Effector memory CD4-positive, alpha-beta T cell (primary cell): Measurements from ENCODE around the gene NPR1.
A peak's percentile ranks its signal among the peaks of the same experiment; 100 is the strongest.
"Not testable (repeated sequence)": the region's sequence is repeated elsewhere in the genome, so short reads cannot be mapped to it uniquely, and the experiment has no call there.

Experiments
- DNase-seq, 3 donors: peaks; one replicate each; pipeline ENCODE4 v3.0.0-alpha.2; 2020
- H3K27ac ChIP-seq: 2 replicates; pipeline ENCODE4 v1.7.0; 2013; ENCODE audit warnings: mild to moderate bottlenecking, low read length, moderate library complexity; ENCODE audit not compliant: insufficient read depth, poor library complexity, severe bottlenecking
- H3K27me3 ChIP-seq: replicated peaks from 2 replicates; pipeline ENCODE4 v1.7.0; 2013; ENCODE audit warnings: mild to moderate bottlenecking, low read length; ENCODE audit not compliant: insufficient read depth, control insufficient read depth, poor library complexity, severe bottlenecking
- H3K36me3 ChIP-seq: 2 replicates; pipeline ENCODE4 v1.7.0; 2013; ENCODE audit warnings: mild to moderate bottlenecking, low read length, moderate library complexity; ENCODE audit not compliant: control insufficient read depth, insufficient read depth
- H3K4me1 ChIP-seq: 2 replicates; pipeline ENCODE4 v1.7.0; 2013; ENCODE audit warnings: low read length, mild to moderate bottlenecking; ENCODE audit not compliant: control insufficient read depth, insufficient read depth, poor library complexity, severe bottlenecking
- H3K4me3 ChIP-seq: 2 replicates; pipeline ENCODE4 v1.7.0; 2013; ENCODE audit warnings: low read length, low read depth, mild to moderate bottlenecking; ENCODE audit not compliant: insufficient read depth, poor library complexity, severe bottlenecking
- H3K9me3 ChIP-seq: 2 replicates; pipeline ENCODE4 v1.7.0; 2013; ENCODE audit warnings: mild to moderate bottlenecking, low read length, moderate library complexity; ENCODE audit not compliant: control insufficient read depth

The NPR1 gene

DNA sequence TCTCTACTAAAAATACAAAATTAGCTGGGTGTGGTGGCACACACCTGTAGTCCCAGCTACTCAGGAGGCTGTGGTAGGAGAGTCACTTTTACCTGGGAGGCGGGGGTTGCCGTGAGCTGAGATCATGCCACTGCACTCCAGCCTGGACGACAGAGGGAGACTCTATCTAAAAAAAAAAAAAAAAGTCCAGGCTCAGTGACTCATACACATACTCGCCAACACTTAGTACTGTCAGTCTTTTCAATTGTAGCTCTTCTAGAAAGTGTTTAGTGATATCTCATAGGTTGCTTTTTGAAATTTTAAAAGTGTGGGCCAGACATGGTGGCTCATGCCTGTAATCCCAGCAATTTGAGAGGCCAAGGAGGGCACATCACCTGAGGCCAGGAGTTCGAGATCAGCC is 37.7 kb downstream of the NPR1 start:
- H3K36me3 ChIP-seq, H3K27me3 ChIP-seq, H3K27ac ChIP-seq, H3K4me3 ChIP-seq, H3K4me1 ChIP-seq, DNase-seq, H3K9me3 ChIP-seq: not testable (repeated sequence)

GRCh38 chr1:153717330-153717729 is 38.8 kb downstream of the NPR1 start:
- H3K36me3 ChIP-seq = no peaks in the 10 kb centered on the region
- no peaks in the 10 kb centered on the region for H3K27me3 ChIP-seq
- no peaks in the 10 kb centered on the region for H3K9me3 ChIP-seq
- DNase-seq = no peak
- no peak overlapping the region for H3K4me3 ChIP-seq
- no peaks in the 10 kb centered on the region for H3K4me1 ChIP-seq
- no peak overlapping the region for H3K27ac ChIP-seq

DNA sequence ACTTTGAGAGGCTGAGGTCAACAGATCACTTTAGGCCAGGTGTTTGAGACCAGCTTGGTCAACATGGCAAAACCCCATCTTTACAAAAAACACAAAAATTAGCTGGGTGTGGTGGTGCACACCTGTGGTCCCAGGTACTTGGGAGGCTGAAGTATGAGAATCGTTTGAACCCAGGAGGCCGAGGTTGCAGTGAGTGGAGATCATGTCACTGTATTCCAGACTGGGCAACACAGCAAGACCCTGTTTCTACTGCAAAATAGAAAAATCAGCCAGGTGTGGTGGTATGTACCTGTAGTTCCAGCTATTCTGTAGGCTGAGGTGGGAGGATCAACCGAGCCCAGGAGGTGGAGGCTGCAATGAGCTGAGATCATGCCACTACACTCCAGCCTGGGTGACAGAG is 45.2 kb downstream of the NPR1 start:
- Histone ChIP-seq H3K36me3 (no peaks in the 10 kb centered on the region), H3K4me1 (peaks cover 6% of the 10 kb centered on the region), H3K4me3 (no peak overlapping the region), H3K27me3 (no peaks in the 10 kb centered on the region), H3K9me3 (no peaks in the 10 kb centered on the region), H3K27ac (no peak overlapping the region)
- DNase-seq = no peak

- H3K27me3 ChIP-seq, H3K4me3 ChIP-seq, DNase-seq, H3K9me3 ChIP-seq, H3K27ac ChIP-seq, H3K36me3 ChIP-seq: not testable (repeated sequence)
- H3K4me1 ChIP-seq = peaks cover 10% of the 10 kb centered on the region
These were observed 46.1 kb downstream of the NPR1 start for GRCh38 chr1:153724634-153725033.

- peak within 1 kb of the TSS; percentile 80 for H3K4me3 ChIP-seq
- DNase-seq = peak; percentile 98 to 100 (median 100)
- no peaks in the 10 kb centered on the region for H3K9me3 ChIP-seq
- H3K4me1 ChIP-seq = peaks cover 10% of the 10 kb centered on the region
- no peaks in the 10 kb centered on the region for H3K36me3 ChIP-seq
- no peaks in the 10 kb centered on the region for H3K27me3 ChIP-seq
- H3K27ac ChIP-seq = peak within 1 kb of the TSS; percentile 92
These were observed 49.2 kb downstream of the NPR1 start, which contains the start of gene INTS3 for GRCh38 chr1:153727463-153728304. Gene INTS3, plus strand, starts transcription at chr1:153728050. Its CDS starts 585 bp downstream, at chr1:153728635.

DNA sequence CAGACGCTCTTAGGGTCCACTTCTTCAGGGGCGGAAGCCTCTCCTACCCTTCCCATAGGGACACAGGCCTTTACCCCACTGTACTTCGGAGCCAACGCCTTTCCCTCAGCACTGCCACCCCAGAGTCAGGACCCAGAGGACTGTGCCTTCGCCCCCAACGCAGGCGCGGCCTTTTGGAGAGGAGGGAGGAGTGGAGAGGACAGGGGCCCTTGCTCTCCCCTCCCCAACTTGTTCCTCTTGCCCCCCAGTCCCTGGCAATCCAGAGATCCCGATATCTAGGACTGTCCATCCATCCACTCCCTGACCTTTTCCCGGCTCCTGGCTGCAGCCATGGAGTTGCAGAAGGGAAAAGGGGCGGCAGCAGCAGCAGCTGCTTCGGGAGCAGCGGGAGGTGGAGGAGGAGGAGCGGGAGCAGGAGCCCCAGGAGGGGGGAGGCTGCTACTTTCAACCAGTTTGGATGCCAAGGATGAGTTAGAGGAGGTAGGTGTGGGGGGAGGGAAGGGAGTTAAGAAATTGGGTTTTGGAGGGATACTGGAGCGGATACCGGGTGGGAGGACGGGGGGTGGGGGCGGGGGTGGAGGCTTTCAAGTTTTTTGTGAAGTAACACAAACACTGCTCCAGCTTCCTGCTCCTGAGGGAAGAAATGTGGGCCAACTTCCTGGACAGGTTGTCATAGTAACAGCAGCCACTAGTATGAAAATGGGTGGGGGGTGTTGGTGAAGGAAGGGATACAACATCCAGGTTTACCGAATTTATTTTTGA is 50.0 kb downstream of the NPR1 start:
- Histone ChIP-seq H3K4me1 (peaks cover 10% of the 10 kb centered on the region), H3K9me3 (no peaks in the 10 kb centered on the region), H3K36me3 (no peaks in the 10 kb centered on the region), H3K27me3 (no peaks in the 10 kb centered on the region), H3K27ac (peak overlapping the region; percentile 92), H3K4me3 (peak overlapping the region; percentile 80)
- peak in 1 of 3 donors; percentile 9 for DNase-seq

DNA sequence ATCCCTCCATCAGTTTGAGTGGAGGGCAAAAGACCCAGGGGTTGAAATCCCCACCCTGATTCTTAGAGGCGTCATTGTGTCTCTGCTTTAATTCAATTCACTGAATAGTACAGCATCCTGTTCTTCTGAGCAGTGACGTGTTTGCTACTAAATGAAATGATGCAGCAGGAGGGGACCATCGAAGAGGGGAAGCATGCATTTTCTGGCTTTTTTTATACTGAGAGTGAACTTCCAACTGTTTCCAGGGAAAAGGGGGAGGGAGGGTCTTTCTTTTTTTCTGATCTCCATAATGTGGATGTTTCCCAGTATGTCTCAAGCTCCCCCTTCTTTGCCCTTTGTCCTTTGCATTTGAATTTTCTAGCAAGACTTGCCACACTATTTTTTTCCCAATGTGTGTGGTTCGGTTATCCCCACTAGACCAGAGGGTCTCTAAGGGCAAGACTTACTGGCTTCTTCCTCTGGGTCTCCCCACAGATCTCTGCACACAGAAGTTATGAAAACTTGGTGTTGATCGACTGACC is 52.0 kb downstream of the NPR1 start:
- H3K4me3 ChIP-seq = no peak overlapping the region
- DNase-seq = no peak

GRCh38 chr1:153733970-153734369 is 55.5 kb downstream of the NPR1 start:
- Histone ChIP-seq H3K27me3 (no peaks in the 10 kb centered on the region), H3K4me3 (no peak overlapping the region), H3K27ac (no peak overlapping the region), H3K4me1 (peaks cover 2% of the 10 kb centered on the region), H3K9me3 (no peaks in the 10 kb centered on the region), H3K36me3 (no peaks in the 10 kb centered on the region)
- DNase-seq = no peak

More for the DNA sequence above, 52.0 kb downstream of the NPR1 start:
- Histone ChIP-seq H3K36me3 (no peaks in the 10 kb centered on the region), H3K9me3 (no peaks in the 10 kb centered on the region), H3K4me1 (peaks cover 10% of the 10 kb centered on the region), H3K27ac (no peak overlapping the region), H3K27me3 (no peaks in the 10 kb centered on the region)

- Histone ChIP-seq H3K36me3 (no peaks in the 10 kb centered on the region), H3K27me3 (no peaks in the 10 kb centered on the region), H3K27ac (no peak overlapping the region), H3K4me3 (no peak overlapping the region), H3K4me1 (no peaks in the 10 kb centered on the region), H3K9me3 (no peaks in the 10 kb centered on the region)
- no peak for DNase-seq
These were observed 56.1 kb downstream of the NPR1 start for GRCh38 chr1:153734396-153735089.
